Liver (tissue), 3 donors: Measurements from ENCODE around the gene KRT34.

Experiments used
- CTCF ChIP-seq: fragments of 150-350 bp; IDR thresholded peaks from 2 replicates; pipeline ENCODE4 v1.5.1; 2017; ENCODE audit warnings: improper control_type of control experiment, low read depth, low read length; ENCODE audit not compliant: missing input control
- HNF4A ChIP-seq, 2 donors: conservative IDR thresholded peaks; 2 replicates each; pipeline ENCODE4 v1.6.1; 2016; ENCODE audit warnings: antibody characterized with exemption in 2 of 2, mild to moderate bottlenecking in 2 of 2
- RAD21 ChIP-seq, 2 donors: IDR thresholded peaks; 2 replicates each; pipeline ENCODE4 v1.6.1; 2016; ENCODE audit warnings: antibody characterized with exemption in 2 of 2, mild to moderate bottlenecking in 2 of 2
- REST ChIP-seq: IDR thresholded peaks from 2 replicates; pipeline ENCODE4 v1.6.1; 2016; ENCODE audit warnings: antibody characterized with exemption, mild to moderate bottlenecking
- TAF1 ChIP-seq: conservative IDR thresholded peaks from 2 replicates; pipeline ENCODE4 v1.6.1; 2016; ENCODE audit warnings: antibody characterized with exemption, mild to moderate bottlenecking
- donor health status: healthy.
- donor health status: healthy.

- TF ChIP-seq REST = no peak
- TF ChIP-seq CTCF = no peak
- no peak for TF ChIP-seq RAD21 (IDR thresholded peaks at IDR 0.05)
- no peak for TF ChIP-seq HNF4A (conservative IDR thresholded peaks at IDR 0.05)
- no peak for TF ChIP-seq TAF1
Observed at GRCh38 chr17:41339571-41340172, 42.4 kb downstream of the KRT34 start.
